Testis (tissue), 3 donors: Measurements from ENCODE around the gene MTA3. TPM values are rescaled to one million over a fixed set of nuclear protein-coding genes. Genes with fewer than 3 reads are reported as not detected.

ENCODE experiments used
- DNase-seq: peaks from one replicate; pipeline ENCODE4 v3.0.0-alpha.2; 2019
- H3K27ac ChIP-seq, 2 donors: fragments of 200-600 bp; sonication (generic); one replicate each; pipeline ENCODE4 v1.5.1; 2019
- H3K27me3 ChIP-seq: fragments of 200-600 bp; sonication (generic); one replicate; pipeline ENCODE4 v1.5.1; 2019
- H3K36me3 ChIP-seq: fragments of 200-600 bp; sonication (generic); one replicate; pipeline ENCODE4 v1.5.1; 2017; ENCODE audit warnings: low read depth; ENCODE audit errors: missing control alignments
- H3K4me1 ChIP-seq: fragments of 200-600 bp; sonication (generic); one replicate; pipeline ENCODE4 v1.5.1; 2019
- H3K4me3 ChIP-seq, 2 donors: fragments of 200-600 bp; sonication (generic); one replicate each; pipeline ENCODE4 v1.5.1; 2017 to 2019
- H3K9me3 ChIP-seq: fragments of 200-600 bp; sonication (generic); one replicate; pipeline ENCODE4 v1.5.1; 2017
- CTCF ChIP-seq, 3 experiments: fragments of 450-650 bp in 2 of 3; fragments of 200-600 bp in 1 of 3; sonication (generic) in 1 of 3; IDR thresholded peaks; one replicate each; pipeline ENCODE4 v1.5.1; 2016 to 2019; ENCODE audit warnings: antibody characterized with exemption in 3 of 3, mild to moderate bottlenecking in 2 of 3, moderate library complexity in 1 of 3
- POLR2A ChIP-seq: fragments of 450-650 bp; IDR thresholded peaks from one replicate; pipeline ENCODE4 v1.6.1; 2017; ENCODE audit warnings: antibody characterized with exemption, mild to moderate bottlenecking, moderate library complexity
- WGBS, 2 donors: methylation state at CpG; one replicate each; pipeline ENCODE4 v1.1.5; 2018; 5-methylcytosine and 5-hydroxymethylcytosine counted together
- intact Hi-C: fragments of 100-400 bp; cut with DNase I; formaldehyde crosslinking; loops from one replicate; pipeline ENCODE4 v1.15.1; 2023; ENCODE audit warnings: low total_unique reads
- polyA plus RNA-seq: library from polyadenylated mRNA; stranded (reverse); fragments of 350-450 nt; fragmentation: Illumina TruSeq; extraction: RNeasy Lipid Tissue Mini Kit (QIAGEN cat#74804); gene quantifications from one replicate; pipeline ENCODE4 v1.2.3, GENCODE V29; 2014; ENCODE audit warnings: low read depth, low replicate concordance; ENCODE audit not compliant: insufficient read depth
- total RNA-seq, 2 donors: library from RNA; depleted of rRNA; stranded (reverse); fragments of >200 nt; gene quantifications; one replicate each; pipeline ENCODE4 v1.2.3, GENCODE V29; 2016

The MTA3 gene
- total and polyA plus RNA-seq, 3 donors from 2014 or later, result 58.5 to 84.6 (median 77.0) TPM

GRCh38 chr2:42761554-42761953 is 193.1 kb downstream of the MTA3 start:
- WGBS, 2 donors, result 92 to 96% methylated on average over 8 to 9 of the region's 9 CpGs
- intact Hi-C loops, result no loop called here

GRCh38 chr2:42762155-42762554 is 193.7 kb downstream of the MTA3 start:
- Histone ChIP-seq H3K36me3 (no peaks in the 10 kb centered on the region), H3K4me1 (no peaks in the 10 kb centered on the region), H3K27ac (no peak overlapping the region), H3K4me3 (no peak overlapping the region), H3K9me3 (no peaks in the 10 kb centered on the region), H3K27me3 (no peaks in the 10 kb centered on the region)
- no peak for DNase-seq
- TF ChIP-seq POLR2A (no peak), CTCF (IDR thresholded peaks at IDR 0.05) (no peak)
- intact Hi-C loops, result no loop called here
- 94 to 98% methylated on average over 4 to 5 of the region's 5 CpGs for WGBS, 2 donors

More at GRCh38 chr2:42761554-42761953, 193.1 kb downstream of the MTA3 start:
- DNase-seq, result no peak
- Histone ChIP-seq H3K4me3 (no peak overlapping the region), H3K27ac (no peak overlapping the region), H3K27me3 (no peaks in the 10 kb centered on the region), H3K36me3 (no peaks in the 10 kb centered on the region), H3K4me1 (no peaks in the 10 kb centered on the region), H3K9me3 (no peaks in the 10 kb centered on the region)
- TF ChIP-seq POLR2A, result no peak
- no peak for TF ChIP-seq CTCF (IDR thresholded peaks at IDR 0.05)

- 92 to 94% methylated on average over 37 to 45 of the region's 45 CpGs for WGBS, 2 donors
- intact Hi-C loops, result no loop called here
Measured at GRCh38 chr2:42762823-42763804, 194.7 kb downstream of the MTA3 start.

GRCh38 chr2:42764096-42764495 is 195.7 kb downstream of the MTA3 start, which contains the start of gene OXER1:
Gene OXER1 (minus strand): TSS chr2:42764135. CDS start chr2:42764062, 73 bp downstream.
- Histone ChIP-seq H3K4me1 (no peaks in the 10 kb centered on the region), H3K27ac (no peak within 1 kb of the TSS), H3K9me3 (no peaks in the 10 kb centered on the region), H3K4me3 (no peak within 1 kb of the TSS), H3K36me3 (no peaks in the 10 kb centered on the region), H3K27me3 (no peaks in the 10 kb centered on the region)
- no peak for TF ChIP-seq POLR2A
- TF ChIP-seq CTCF (IDR thresholded peaks at IDR 0.05), result no peak
- peak; percentile 12 for DNase-seq
- WGBS, 2 donors, result 57 to 67% methylated on average over 1 to 5 of the region's 5 CpGs
- intact Hi-C loops, result no loop called here

More at GRCh38 chr2:42762823-42763804, 194.7 kb downstream of the MTA3 start:
- Histone ChIP-seq H3K4me1 (no peaks in the 10 kb centered on the region), H3K36me3 (no peaks in the 10 kb centered on the region), H3K9me3 (no peaks in the 10 kb centered on the region), H3K4me3 (no peak overlapping the region), H3K27ac (no peak overlapping the region), H3K27me3 (no peaks in the 10 kb centered on the region)
- no peak for TF ChIP-seq CTCF (IDR thresholded peaks at IDR 0.05)
- TF ChIP-seq POLR2A, result no peak
- DNase-seq, result no peak
